ENCODE data around the gene PNCK. TPM values are rescaled to one million over a fixed set of nuclear protein-coding genes. Genes with fewer than 3 reads are reported as not detected.
A peak's percentile ranks its signal among the peaks of the same experiment; 100 is the strongest.

Gene PNCK
- total RNA-seq, 2 donors from 2014 or later, result 0.50 to 1.2 TPM

DNA sequence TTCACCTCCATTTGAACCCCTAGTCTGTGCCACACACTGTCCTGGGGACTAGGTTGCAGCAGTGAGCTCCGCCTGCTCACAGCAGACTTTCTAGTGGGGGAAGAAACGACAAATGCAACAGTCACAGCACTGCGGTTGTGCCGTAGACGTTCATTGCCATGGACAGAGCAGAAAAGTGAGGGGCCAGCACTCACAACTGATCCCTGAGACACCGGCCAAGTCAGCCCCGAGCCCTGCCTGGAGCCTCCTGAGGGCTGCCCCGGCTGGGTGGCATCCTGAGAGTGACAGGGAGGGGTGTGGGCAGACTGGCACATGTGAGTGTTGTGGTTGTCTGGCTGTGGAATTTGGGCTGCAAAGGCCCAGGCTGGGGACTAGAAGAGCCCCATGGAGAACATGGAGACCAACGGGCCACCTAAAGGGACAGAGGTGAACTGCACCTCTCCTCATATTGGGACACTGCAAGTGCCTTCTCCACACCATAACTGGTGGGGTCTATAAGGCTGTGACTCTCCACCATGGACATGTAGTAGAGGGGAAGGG lies 22.0 kb downstream of the PNCK start:
- peak in 1 of 2 donors; percentile 52 for ATAC-seq (replicated peaks in 1 of 2)

DNA sequence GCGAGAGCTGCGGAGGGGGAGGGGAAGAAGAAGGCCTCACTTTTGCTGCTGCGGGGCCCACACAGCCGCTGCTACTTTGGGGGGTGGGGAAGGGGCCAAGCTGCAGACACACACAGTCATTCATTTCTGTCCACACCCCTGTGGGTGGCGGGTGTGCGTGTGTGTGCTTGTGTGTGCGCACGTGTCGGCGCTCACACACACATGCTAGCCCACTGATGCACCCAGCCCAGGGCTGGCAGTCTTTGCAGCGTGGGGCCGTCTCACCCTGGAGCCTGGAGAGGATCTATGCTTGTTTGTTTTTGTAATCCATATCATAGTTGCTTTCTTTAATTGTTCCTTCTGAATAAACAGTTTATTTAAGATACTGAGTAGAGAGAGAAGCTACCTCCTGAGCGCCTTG lies 22.7 kb downstream of the PNCK start:
- Mint-ChIP-seq H3K4me3 (no peak overlapping the region), H3K9me3 (no peaks in the 10 kb centered on the region), H3K27ac (no peak overlapping the region), H3K27me3 (ENCODE audit: low read depth) (peaks cover 14% of the 10 kb centered on the region), H3K36me3 (ENCODE audit: insufficient read depth in 2 of 2) (no peaks in the 10 kb centered on the region), H3K4me1 (ENCODE audit: low read depth) (no peaks in the 10 kb centered on the region)
- no peak for DNase-seq
- no peak for ATAC-seq (replicated peaks in 1 of 2)

More for the DNA sequence above, 22.0 kb downstream of the PNCK start:
- Mint-ChIP-seq H3K27ac (no peak overlapping the region), H3K4me1 (ENCODE audit: low read depth) (no peaks in the 10 kb centered on the region), H3K9me3 (no peaks in the 10 kb centered on the region), H3K4me3 (no peak overlapping the region), H3K27me3 (ENCODE audit: low read depth) (peaks cover 8% of the 10 kb centered on the region), H3K36me3 (ENCODE audit: insufficient read depth in 2 of 2) (no peaks in the 10 kb centered on the region)
- no peak for DNase-seq

DNA sequence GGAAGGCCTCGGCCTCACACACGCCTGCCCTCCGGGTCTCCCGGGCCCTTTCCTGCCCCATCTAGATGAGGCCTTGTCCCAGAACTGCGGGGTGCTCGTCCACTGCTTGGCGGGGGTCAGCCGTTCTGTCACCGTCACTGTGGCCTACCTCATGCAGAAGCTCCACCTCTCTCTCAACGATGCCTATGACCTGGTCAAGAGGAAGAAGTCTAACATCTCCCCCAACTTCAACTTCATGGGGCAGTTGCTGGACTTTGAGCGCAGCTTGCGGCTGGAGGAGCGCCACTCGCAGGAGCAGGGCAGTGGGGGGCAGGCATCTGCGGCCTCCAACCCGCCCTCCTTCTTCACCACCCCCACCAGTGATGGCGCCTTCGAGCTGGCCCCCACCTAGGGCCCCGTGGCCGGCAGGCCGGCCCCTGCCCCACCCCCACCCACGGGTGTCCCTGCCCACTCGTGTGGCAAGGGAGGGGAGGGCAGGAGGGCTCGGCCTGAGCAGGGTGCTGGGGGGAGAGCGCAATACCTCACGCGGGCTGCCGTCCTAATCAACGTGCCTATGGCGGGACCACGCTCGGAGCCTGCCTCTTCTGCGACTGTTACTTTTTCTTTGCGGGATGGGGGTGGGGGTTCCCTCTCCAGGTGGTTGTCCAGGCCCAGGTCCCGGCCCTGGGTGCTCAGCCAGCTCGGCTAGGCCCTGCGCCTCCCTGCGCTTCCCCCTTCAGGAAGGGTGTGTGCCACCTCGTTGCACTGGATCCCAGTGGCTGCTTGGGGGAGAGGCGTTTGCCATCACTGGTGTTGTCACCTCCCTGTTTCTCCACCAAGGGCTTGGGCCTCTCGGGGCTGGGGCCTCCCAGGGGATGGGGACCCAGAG lies 23.5 kb downstream of the PNCK start:
- ATAC-seq (replicated peaks in 1 of 2) (no peak), DNase-seq (no peak)
- no peak overlapping the region for H3K4me3 Mint-ChIP-seq
- H3K4me1 Mint-ChIP-seq (ENCODE audit: low read depth), result no peaks in the 10 kb centered on the region
- no peak overlapping the region for H3K27ac Mint-ChIP-seq
- H3K27me3 Mint-ChIP-seq (ENCODE audit: low read depth), result peaks cover 22% of the 10 kb centered on the region
- H3K9me3 Mint-ChIP-seq, result no peaks in the 10 kb centered on the region
- no peaks in the 10 kb centered on the region for H3K36me3 Mint-ChIP-seq (ENCODE audit: insufficient read depth in 2 of 2)

DNA sequence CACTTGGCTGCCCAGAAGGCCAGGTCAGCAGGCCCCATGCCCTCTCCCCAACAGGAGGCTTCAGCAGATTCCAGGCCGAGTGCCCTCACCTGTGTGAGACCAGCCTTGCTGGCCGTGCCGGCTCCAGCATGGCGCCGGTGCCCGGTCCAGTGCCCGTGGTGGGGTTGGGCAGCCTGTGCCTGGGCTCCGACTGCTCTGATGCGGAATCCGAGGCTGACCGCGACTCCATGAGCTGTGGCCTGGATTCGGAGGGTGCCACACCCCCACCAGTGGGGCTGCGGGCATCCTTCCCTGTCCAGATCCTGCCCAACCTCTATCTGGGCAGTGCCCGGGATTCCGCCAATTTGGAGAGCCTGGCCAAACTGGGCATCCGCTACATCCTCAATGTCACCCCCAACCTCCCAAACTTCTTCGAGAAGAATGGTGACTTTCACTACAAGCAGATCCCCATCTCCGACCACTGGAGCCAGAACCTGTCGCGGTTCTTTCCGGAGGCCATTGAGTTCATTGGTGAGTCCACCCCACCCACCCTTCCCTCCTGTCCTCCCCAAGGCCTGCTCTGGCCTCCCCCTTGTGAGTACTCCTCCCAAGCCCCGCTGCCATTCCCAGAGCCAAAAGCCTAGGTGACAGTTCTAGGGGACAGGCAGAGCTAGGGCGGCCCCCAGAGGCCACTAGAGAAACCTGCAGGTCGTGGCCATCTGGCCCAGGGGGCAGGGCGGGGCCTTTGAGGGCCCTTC lies 24.3 kb downstream of the PNCK start:
- Mint-ChIP-seq H3K4me1 (ENCODE audit: low read depth) (no peaks in the 10 kb centered on the region), H3K27me3 (ENCODE audit: low read depth) (peaks cover 29% of the 10 kb centered on the region), H3K27ac (no peak overlapping the region), H3K9me3 (no peaks in the 10 kb centered on the region), H3K4me3 (no peak overlapping the region), H3K36me3 (ENCODE audit: insufficient read depth in 2 of 2) (no peaks in the 10 kb centered on the region)
- ATAC-seq (replicated peaks in 1 of 2), result peak; percentile 65 to 82
- peak; percentile 46 to 52 for DNase-seq

DNA sequence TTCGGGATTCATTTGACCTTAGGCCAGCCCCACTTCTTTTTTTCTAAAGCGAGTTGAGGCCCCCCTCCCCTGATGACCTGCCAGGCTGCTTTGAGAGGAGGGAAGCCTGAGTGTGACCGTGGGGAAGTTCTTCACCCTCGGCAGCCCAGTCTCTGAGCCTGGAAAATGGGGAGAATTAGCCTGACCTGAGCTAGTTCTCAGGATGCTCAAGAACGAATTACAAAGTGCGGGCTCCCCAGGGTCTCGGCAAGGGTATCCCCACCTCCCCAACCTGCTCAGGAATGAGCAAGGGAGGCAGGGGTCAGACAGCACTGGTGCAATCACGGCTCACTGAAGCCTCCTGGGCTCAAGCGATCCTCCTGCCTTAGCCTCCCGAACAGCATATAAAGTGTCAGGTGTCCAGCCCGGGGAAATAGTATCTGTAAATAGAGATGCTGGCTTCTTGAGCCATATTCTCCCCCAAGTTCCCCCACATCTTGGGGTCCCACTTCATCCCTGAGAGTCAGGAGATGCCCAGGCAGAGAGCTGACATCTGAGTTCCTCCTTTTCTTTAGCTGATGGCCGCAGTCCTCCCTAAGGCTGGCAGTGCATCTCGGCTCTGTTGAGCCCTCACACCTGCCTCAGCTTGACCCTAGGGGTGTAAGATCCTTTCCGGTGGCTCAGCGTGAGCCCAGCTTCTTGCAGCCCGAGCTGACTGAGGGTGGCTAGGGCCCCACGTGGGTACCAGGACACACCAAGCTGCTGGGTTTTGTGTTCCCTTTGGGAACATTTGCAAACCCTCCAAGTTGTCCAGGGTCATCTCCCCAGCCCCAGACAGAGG lies 25.0 kb downstream of the PNCK start:
- Mint-ChIP-seq H3K4me1 (ENCODE audit: low read depth) (no peaks in the 10 kb centered on the region), H3K4me3 (no peak overlapping the region), H3K9me3 (no peaks in the 10 kb centered on the region), H3K36me3 (ENCODE audit: insufficient read depth in 2 of 2) (no peaks in the 10 kb centered on the region), H3K27me3 (ENCODE audit: low read depth) (peaks cover 29% of the 10 kb centered on the region), H3K27ac (no peak overlapping the region)
- DNase-seq (no peak), ATAC-seq (replicated peaks in 1 of 2) (no peak)

DNA sequence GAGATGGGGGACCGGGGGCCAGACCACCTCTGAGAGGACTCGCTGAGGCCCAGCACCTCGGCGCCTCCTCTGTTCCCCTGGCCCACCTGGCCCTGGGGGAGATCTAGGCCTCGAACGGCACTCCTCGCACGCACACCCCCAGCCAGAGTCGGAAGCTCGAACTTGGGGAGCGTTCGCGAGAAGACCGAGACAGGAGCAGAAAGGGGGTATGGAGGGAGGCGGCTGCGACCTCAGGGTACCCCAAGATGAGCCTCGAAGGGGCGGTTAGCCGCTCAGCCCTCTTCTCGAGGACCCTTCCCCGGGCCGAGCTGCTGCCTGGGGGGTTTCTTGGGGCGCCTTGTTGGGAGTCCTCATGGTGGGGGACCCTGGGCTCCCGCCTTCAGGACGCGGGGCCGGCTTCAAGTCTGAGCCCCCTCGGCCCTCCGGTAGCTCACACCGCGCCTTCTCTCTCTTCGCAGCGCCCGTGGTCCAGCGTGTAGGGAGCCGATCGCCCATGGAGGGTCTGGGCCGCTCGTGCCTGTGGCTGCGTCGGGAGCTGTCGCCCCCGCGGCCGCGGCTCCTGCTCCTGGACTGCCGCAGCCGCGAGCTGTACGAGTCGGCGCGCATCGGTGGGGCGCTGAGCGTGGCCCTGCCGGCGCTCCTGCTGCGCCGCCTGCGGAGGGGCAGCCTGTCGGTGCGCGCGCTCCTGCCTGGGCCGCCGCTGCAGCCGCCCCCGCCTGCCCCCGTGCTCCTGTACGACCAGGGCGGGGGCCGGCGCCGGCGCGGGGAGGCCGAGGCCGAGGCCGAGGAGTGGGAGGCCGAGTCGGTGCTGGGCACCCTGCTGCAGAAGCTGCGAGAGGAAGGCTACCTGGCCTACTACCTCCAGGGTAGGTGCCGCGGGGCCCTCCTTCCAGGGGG lies 25.9 kb downstream of the PNCK start:
- Mint-ChIP-seq H3K9me3 (no peaks in the 10 kb centered on the region), H3K27ac (no peak overlapping the region), H3K36me3 (ENCODE audit: insufficient read depth in 2 of 2) (no peaks in the 10 kb centered on the region), H3K27me3 (ENCODE audit: low read depth) (peaks cover 35% of the 10 kb centered on the region), H3K4me1 (ENCODE audit: low read depth) (peaks cover 4% of the 10 kb centered on the region), H3K4me3 (peak overlapping the region in 1 of 2 donors; percentile 44)
- no peak for DNase-seq
- ATAC-seq (replicated peaks in 1 of 2), result no peak

DNA sequence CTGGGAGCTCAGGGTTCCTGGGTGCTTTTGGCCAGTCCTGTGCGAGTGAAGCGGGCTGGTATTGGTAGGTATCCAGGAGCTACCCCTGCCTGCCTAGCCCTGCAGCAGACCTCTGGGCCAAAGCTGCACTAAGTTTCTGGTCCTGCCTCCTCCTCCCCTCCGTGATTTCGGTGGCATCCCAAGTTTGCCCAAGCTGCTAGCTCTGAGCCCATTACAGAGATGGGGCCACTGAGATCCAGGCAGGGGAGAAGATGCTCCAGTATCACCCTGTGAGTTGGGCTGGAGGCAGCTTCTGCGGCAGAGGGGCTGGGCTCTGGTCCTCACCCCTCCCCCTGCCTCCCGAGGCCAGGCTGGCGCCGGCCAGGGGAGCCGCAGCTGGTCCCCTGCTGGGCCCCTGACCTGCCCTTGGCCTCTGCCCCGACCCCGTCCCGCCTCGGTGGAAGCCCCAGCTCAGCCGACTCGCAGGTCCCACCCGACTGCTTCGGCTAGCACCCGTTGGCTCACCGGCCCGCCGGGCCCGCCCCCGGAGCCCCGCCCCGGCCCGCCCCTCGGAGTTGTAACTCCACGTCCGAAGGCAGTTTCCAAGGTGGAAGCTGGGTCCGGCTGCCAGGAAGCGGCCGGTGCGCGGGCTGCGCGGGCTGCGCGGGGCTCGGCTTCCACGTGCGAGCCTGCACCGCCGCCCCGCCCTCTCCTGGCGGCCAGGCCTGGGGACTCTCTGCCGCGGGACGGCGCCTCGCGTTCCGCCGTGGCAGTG lies 26.8 kb downstream of the PNCK start, which contains the start of gene DUSP9:
TSS of gene DUSP9 (plus strand) at position 584 of the 754 bp plus-strand sequence. CDS start 751 bp downstream, outside the sequence.
- H3K4me3 Mint-ChIP-seq, result peak within 1 kb of the TSS in 1 of 2 donors; percentile 44
- ATAC-seq (replicated peaks in 1 of 2), result peak; percentile 23 to 39
- H3K9me3 Mint-ChIP-seq, result no peaks in the 10 kb centered on the region
- H3K27ac Mint-ChIP-seq, result no peak within 1 kb of the TSS
- H3K4me1 Mint-ChIP-seq (ENCODE audit: low read depth), result peaks cover 6% of the 10 kb centered on the region
- H3K36me3 Mint-ChIP-seq (ENCODE audit: insufficient read depth in 2 of 2), result no peaks in the 10 kb centered on the region
- DNase-seq, result no peak
- peaks cover 35% of the 10 kb centered on the region for H3K27me3 Mint-ChIP-seq (ENCODE audit: low read depth)

DNA sequence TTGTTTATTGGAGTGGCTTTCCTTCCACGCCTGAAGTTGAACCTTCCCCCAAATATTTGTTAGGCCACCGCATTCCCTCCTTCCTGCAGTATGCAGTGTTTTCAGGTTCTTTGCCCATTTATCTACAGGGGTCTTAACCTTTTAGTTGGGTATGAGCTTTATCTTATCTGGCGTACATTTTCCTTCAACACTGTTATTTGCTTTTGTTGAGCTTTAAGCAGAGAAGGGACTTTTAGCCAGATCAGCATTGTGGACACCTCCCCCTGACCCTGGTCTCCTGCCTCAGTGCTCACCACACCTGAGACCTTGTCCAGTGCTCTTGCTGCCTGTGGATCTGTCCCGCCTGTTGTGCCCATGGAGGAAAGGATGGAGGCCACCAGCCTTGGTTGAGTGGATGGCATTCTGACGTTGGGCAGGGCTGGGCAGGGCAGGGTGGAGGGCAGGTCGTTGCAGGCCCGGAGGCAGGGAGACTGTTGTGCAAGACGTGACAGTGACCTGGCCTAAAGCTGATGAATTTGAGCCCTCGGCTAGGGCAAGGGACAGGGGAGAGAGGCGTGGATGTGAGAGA lies 27.6 kb downstream of the PNCK start:
- Mint-ChIP-seq H3K4me1 (ENCODE audit: low read depth) (peaks cover 10% of the 10 kb centered on the region), H3K27ac (no peak overlapping the region), H3K4me3 (no peak overlapping the region), H3K9me3 (no peaks in the 10 kb centered on the region), H3K36me3 (ENCODE audit: insufficient read depth in 2 of 2) (no peaks in the 10 kb centered on the region), H3K27me3 (ENCODE audit: low read depth) (peaks cover 36% of the 10 kb centered on the region)
- DNase-seq (no peak), ATAC-seq (replicated peaks in 1 of 2) (no peak)

DNA sequence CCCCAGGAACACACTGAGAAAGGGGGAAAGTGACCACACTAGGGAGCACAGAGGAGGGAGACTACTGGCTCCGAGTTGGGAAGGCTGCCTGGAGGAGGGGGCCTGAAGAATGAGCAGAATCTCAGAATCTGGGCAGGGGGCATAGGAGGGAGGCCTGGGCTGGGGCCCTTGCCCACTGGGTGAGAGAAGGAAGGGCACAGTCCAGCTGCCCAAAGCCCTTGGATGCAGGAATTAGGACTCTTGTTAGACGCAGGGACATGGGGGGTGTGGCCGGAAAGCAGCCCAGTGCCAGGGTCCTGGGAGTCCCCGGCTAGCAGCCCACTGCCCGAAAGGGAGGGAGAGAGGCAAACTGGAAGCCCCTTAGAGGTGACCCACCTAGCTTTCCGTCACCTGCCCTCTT lies 28.5 kb downstream of the PNCK start:
- H3K4me3 Mint-ChIP-seq, result no peak overlapping the region
- no peaks in the 10 kb centered on the region for H3K9me3 Mint-ChIP-seq
- H3K4me1 Mint-ChIP-seq (ENCODE audit: low read depth), result peaks cover 10% of the 10 kb centered on the region
- ATAC-seq (replicated peaks in 1 of 2), result no peak
- H3K27ac Mint-ChIP-seq, result no peak overlapping the region
- no peak for DNase-seq
- no peaks in the 10 kb centered on the region for H3K36me3 Mint-ChIP-seq (ENCODE audit: insufficient read depth in 2 of 2)
- peaks cover 36% of the 10 kb centered on the region for H3K27me3 Mint-ChIP-seq (ENCODE audit: low read depth)

DNA sequence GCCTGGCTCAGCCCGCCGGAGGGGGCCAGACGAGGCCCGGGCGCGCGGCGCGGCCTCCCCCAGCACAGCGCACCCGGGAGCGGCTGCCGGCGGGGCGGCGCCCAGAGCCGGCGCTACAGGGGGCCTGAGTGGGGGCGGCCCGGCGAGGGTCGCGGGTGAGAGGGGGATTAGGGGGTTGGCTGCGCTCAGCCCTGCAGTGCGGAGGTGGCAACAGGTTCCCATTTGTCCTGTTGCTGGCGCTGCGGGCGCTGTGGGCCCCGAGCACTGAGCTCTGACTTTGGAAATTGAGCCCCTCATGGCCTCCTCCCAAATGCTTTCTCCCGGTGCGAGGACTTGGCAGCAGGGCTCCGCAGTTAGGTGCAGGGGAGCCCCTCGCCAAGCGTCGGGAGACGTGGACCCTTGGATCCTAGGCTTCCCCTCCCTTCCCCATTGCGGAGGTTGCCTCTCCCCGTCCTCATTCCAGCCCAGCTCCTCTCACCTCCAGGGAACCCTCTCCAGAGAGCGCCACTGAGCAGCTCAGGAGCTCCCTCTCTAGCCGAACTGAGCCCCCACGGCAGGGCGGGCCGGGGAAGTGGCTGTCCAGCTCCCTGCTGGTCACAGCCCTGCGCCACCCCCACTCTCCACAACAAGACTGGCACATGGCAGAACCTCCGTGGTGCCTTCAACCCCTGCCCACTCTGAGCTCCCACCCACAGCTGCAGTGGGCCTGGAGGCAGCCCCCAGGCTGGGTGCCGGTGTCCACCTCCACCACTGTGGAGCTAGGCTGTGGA lies 29.1 kb downstream of the PNCK start:
- peaks cover 36% of the 10 kb centered on the region for H3K27me3 Mint-ChIP-seq (ENCODE audit: low read depth)
- H3K4me3 Mint-ChIP-seq, result peak overlapping the region in 1 of 2 donors; percentile 42
- no peaks in the 10 kb centered on the region for H3K36me3 Mint-ChIP-seq (ENCODE audit: insufficient read depth in 2 of 2)
- H3K9me3 Mint-ChIP-seq, result no peaks in the 10 kb centered on the region
- H3K27ac Mint-ChIP-seq, result no peak overlapping the region
- H3K4me1 Mint-ChIP-seq (ENCODE audit: low read depth), result peaks cover 10% of the 10 kb centered on the region
- DNase-seq, result no peak
- peak; percentile 22 to 30 for ATAC-seq (replicated peaks in 1 of 2)
